ENCODE results near the gene RMC1. TPM values are rescaled to one million over a fixed set of nuclear protein-coding genes. Genes with fewer than 3 reads are reported as not detected.

The RMC1 gene
- total RNA-seq, 1 donor from 2014 or later = 28.5 TPM

DNA sequence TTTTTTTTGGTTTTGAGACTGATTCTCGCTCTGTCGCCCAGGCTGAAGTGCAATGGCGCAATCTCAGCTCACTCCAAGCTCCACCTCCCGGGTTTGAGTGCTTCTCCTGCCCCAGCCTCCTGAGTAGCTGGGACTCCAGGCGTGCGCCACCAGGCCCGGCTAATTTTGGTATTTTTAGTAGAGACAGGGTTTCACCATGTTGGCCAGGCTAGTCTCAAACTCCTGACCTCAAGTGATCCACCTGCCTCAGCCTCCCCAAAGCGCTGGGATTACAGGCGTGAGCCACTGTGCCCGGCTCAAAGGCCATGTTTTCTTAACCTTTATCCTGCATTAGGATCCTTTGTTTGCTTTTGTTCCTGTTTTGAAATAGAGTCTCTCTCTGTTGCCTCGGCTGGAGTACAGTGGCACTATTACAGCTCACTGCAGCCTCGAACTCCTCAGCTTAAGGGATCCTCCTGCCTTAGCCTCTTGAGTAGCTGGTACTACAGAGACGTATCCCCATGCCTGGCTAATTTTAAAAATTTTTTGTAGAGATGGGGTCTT is 42.0 kb downstream of the RMC1 start:
- no peaks in the 10 kb centered on the region for H3K9me3 Mint-ChIP-seq (ENCODE audit: low read depth)
- no peak overlapping the region for H3K27ac Mint-ChIP-seq
- no peaks in the 10 kb centered on the region for H3K4me1 Mint-ChIP-seq (ENCODE audit: low read depth)
- no peak for DNase-seq (ENCODE audit: low spot score, unreplicated experiment)
- no peaks in the 10 kb centered on the region for H3K27me3 Mint-ChIP-seq
- no peak overlapping the region for H3K4me3 Mint-ChIP-seq (ENCODE audit: low read depth)
- TF ChIP-seq, protein P1, sequence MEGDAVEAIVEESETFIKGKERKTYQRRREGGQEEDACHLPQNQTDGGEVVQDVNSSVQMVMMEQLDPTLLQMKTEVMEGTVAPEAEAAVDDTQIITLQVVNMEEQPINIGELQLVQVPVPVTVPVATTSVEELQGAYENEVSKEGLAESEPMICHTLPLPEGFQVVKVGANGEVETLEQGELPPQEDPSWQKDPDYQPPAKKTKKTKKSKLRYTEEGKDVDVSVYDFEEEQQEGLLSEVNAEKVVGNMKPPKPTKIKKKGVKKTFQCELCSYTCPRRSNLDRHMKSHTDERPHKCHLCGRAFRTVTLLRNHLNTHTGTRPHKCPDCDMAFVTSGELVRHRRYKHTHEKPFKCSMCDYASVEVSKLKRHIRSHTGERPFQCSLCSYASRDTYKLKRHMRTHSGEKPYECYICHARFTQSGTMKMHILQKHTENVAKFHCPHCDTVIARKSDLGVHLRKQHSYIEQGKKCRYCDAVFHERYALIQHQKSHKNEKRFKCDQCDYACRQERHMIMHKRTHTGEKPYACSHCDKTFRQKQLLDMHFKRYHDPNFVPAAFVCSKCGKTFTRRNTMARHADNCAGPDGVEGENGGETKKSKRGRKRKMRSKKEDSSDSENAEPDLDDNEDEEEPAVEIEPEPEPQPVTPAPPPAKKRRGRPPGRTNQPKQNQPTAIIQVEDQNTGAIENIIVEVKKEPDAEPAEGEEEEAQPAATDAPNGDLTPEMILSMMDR (IDR thresholded peaks at IDR 0.05; ENCODE audit: unreplicated experiment) = no peak
- peaks cover 19% of the 10 kb centered on the region for H3K36me3 Mint-ChIP-seq (ENCODE audit: insufficient read depth)

DNA sequence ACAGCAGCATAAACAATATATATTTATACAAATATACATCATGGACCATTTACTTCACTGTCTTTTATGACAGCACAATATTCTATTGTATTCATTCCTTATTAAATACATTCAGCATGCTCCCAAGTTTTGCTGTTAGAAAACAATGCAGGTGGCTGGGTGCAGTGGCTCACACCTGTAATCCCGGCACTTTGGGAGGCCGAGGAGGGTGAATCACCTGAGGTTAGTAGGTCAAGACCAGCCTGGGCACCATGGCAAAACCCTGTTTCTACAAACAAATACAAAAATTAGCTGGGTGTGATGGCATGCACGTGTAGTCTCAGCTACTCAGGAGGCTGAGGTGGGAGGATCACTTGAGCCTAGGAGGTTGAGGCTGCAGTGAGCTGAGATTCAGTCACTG is 44.0 kb downstream of the RMC1 start:
- H3K36me3 Mint-ChIP-seq (ENCODE audit: insufficient read depth) = peaks cover 24% of the 10 kb centered on the region

DNA sequence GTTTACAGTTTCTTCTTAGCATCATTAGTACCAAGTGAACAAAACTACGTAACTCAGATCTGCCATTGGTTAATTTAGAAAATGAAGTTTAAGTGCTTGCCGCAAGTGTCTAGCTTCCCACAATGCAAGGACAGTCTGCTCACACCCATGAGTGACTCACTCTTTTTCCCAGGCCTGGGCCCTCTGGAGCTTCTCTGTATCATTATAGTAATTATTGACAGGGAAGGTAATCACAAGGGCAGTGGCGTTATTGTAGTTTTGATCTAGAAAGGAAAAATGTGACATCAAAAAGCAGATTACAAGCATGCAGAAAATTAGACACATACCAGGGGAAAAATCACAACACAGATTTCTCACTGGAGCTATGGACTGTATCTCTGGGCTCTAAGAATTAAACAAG is 44.5 kb downstream of the RMC1 start:
- no peak overlapping the region for H3K27ac Mint-ChIP-seq
- DNase-seq (ENCODE audit: low spot score, unreplicated experiment) = no peak
- no peaks in the 10 kb centered on the region for H3K9me3 Mint-ChIP-seq (ENCODE audit: low read depth)
- H3K27me3 Mint-ChIP-seq = no peaks in the 10 kb centered on the region
- H3K36me3 Mint-ChIP-seq (ENCODE audit: insufficient read depth) = peaks cover 28% of the 10 kb centered on the region
- H3K4me1 Mint-ChIP-seq (ENCODE audit: low read depth) = no peaks in the 10 kb centered on the region
- TF ChIP-seq, protein P1 (IDR thresholded peaks at IDR 0.05; ENCODE audit: unreplicated experiment) = no peak
- no peak overlapping the region for H3K4me3 Mint-ChIP-seq (ENCODE audit: low read depth)

More for the DNA sequence above, 44.0 kb downstream of the RMC1 start:
- Mint-ChIP-seq H3K4me3 (ENCODE audit: low read depth) (no peak overlapping the region), H3K27ac (no peak overlapping the region), H3K4me1 (ENCODE audit: low read depth) (no peaks in the 10 kb centered on the region), H3K27me3 (no peaks in the 10 kb centered on the region), H3K9me3 (ENCODE audit: low read depth) (no peaks in the 10 kb centered on the region)
- TF ChIP-seq, protein P1 (IDR thresholded peaks at IDR 0.05; ENCODE audit: unreplicated experiment) = no peak
- DNase-seq (ENCODE audit: low spot score, unreplicated experiment) = no peak

DNA sequence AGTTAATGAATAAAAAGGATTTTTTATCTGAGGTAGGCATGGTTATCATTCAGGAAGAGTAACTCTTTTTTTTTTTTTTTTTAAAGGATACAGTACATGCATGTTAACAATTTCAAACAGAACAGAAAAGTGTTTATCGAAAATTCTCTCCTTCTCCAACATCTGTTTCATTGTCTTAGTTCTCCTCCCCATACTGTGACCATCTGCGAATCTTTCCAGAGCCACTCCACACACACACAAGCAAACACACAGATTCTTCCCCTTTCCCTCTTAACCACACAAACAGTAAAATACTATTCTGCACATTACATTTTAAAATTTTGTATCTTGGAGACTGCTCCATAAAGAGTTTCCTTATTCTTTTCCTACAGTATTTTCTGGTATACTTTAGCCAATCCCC is 45.0 kb downstream of the RMC1 start:
- Mint-ChIP-seq H3K36me3 (ENCODE audit: insufficient read depth) (peaks cover 29% of the 10 kb centered on the region), H3K9me3 (ENCODE audit: low read depth) (no peaks in the 10 kb centered on the region), H3K4me3 (ENCODE audit: low read depth) (no peak overlapping the region), H3K27me3 (no peaks in the 10 kb centered on the region), H3K4me1 (ENCODE audit: low read depth) (no peaks in the 10 kb centered on the region), H3K27ac (no peak overlapping the region)
- TF ChIP-seq, protein P1 (IDR thresholded peaks at IDR 0.05; ENCODE audit: unreplicated experiment) = no peak
- no peak for DNase-seq (ENCODE audit: low spot score, unreplicated experiment)

DNA sequence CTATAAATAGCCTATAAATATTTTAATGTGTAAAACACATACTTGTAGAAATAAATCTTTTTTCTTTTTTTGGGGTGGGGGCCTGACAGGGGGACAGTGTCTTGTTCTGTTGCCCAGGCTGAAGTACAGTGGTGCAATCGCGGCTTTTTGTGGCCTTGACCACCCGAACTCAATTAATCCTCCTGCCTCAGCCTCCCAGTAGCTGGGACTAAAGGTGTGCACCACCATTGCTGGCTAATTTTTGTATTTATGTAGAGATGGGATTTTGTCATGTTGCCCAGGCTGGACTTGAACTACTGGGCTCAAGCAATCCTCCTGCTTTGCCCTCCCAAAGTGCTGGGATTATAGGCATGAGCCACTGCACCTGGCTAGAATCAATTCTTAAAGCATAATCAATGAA is 45.4 kb downstream of the RMC1 start:
- Mint-ChIP-seq H3K9me3 (ENCODE audit: low read depth) (no peaks in the 10 kb centered on the region), H3K36me3 (ENCODE audit: insufficient read depth) (peaks cover 29% of the 10 kb centered on the region), H3K4me3 (ENCODE audit: low read depth) (no peak overlapping the region), H3K4me1 (ENCODE audit: low read depth) (no peaks in the 10 kb centered on the region), H3K27ac (no peak overlapping the region), H3K27me3 (no peaks in the 10 kb centered on the region)
- TF ChIP-seq, protein P1 (IDR thresholded peaks at IDR 0.05; ENCODE audit: unreplicated experiment) = no peak
- DNase-seq (ENCODE audit: low spot score, unreplicated experiment) = no peak
